HCT116 (cell line): ENCODE results near the gene DTNB. TPM values are rescaled to one million over a fixed set of nuclear protein-coding genes. Genes with fewer than 3 reads are reported as not detected.

ENCODE experiments used
- ATAC-seq: fragments of 200-7000 bp; cut with Tn5 transposase; 2 replicates; pipeline ENCODE4 v1.9.1; 2020; ENCODE audit warnings: mild to moderate bottlenecking, moderate library complexity
- BruUV-seq: library from RNA; stranded (reverse); fragments of 400-500 nt; replicated peaks from 2 replicates; lab custom pipeline; 2021; lab: Mats Ljungman, UMichigan
- CTCF ChIA-PET: fragments of 300-600 bp; sonication (Branson Sonifier 250); formaldehyde crosslinking; loops from one replicate; lab custom pipeline; 2021; ENCODE audit warnings: antibody characterized with exemption; lab: Charles Lee
- POLR2A ChIA-PET: fragments of 300-600, 350-600 bp; sonication (Branson Sonifier 250); formaldehyde crosslinking; loops from one replicate; lab custom pipeline; 2021; ENCODE audit warnings: antibody characterized with exemption; lab: Charles Lee
- RAD21 ChIA-PET, 2 experiments: fragments of 300-600 bp; sonication (Branson Sonifier 250); formaldehyde crosslinking; loops; one replicate each; lab custom pipeline; 2023; ENCODE audit warnings: low total read pairs in 2 of 2; ENCODE audit not compliant: uncharacterized antibody in 2 of 2, unreplicated experiment in 2 of 2, low non-redundant PET in 1 of 2; lab: Charles Lee
- DNase-seq: peaks from one replicate; pipeline ENCODE4 v3.0.0-alpha.2; 2010; ENCODE audit warnings: low read depth, low spot score
- H2AFZ ChIP-seq: fragments of 200-600 bp; shearing (Covaris generic), sonication (generic); 2 replicates; pipeline ENCODE4 v1.6.1; 2017; ENCODE audit warnings: low read depth, mixed run types, mixed read lengths, antibody characterized with exemption, low read length; ENCODE audit not compliant: poor library complexity, severe bottlenecking
- H3K27ac ChIP-seq: 2 replicates; pipeline ENCODE4 v1.5.1; 2012; ENCODE audit warnings: low read depth, low read length
- H3K27me3 ChIP-seq: fragments of 200-600 bp; sonication (generic); 2 replicates; pipeline ENCODE4 v1.6.1; 2016; ENCODE audit warnings: mixed run types, low read length, mixed read lengths; ENCODE audit not compliant: insufficient read depth
- H3K36me3 ChIP-seq, 2 experiments: fragments of 200-500 bp in 1 of 2; fragments of 200-600 bp in 1 of 2; sonication (Bioruptor generic) in 1 of 2; sonication (generic) in 1 of 2; 2 replicates each; pipeline versions ENCODE4 v1.5.1 to v1.6.1; 2014 to 2016; ENCODE audit warnings: low read length in 2 of 2, inconsistent platforms in 1 of 2, mixed read lengths in 1 of 2, mixed run types in 1 of 2; ENCODE audit not compliant: insufficient read depth in 2 of 2, control insufficient read depth in 1 of 2
- H3K4me1 ChIP-seq, 2 experiments: fragments of 200-600 bp in 1 of 2; sonication (generic) in 1 of 2; 2 replicates each; pipeline versions ENCODE4 v1.5.1 to v1.6.1; 2012 to 2017; ENCODE audit warnings: low read length in 2 of 2, inconsistent platforms in 1 of 2, mild to moderate bottlenecking in 1 of 2, mixed read lengths in 1 of 2, mixed run types in 1 of 2, moderate library complexity in 1 of 2; ENCODE audit not compliant: insufficient read depth in 2 of 2, control insufficient read depth in 1 of 2
- H3K4me2 ChIP-seq: fragments of 200-600 bp; sonication (generic); 2 replicates; pipeline ENCODE4 v1.6.1; 2017; ENCODE audit warnings: mixed run types, low read length, mixed read lengths
- H3K4me3 ChIP-seq, 2 experiments: fragments of 200-600 bp in 1 of 2; sonication (generic) in 1 of 2; replicated peaks in 1 of 2; 2 replicates each; pipeline ENCODE4 v1.5.1; 2011 to 2016; ENCODE audit warnings: low read length in 2 of 2, control low read depth in 1 of 2, low read depth in 1 of 2, mild to moderate bottlenecking in 1 of 2, mixed read lengths in 1 of 2, mixed run types in 1 of 2
- H3K79me2 ChIP-seq: fragments of 200-600 bp; sonication (generic); 2 replicates; pipeline ENCODE4 v1.6.1; 2017; ENCODE audit warnings: mild to moderate bottlenecking, mixed run types, low read length, moderate library complexity, mixed read lengths; ENCODE audit not compliant: insufficient read depth
- H3K9ac ChIP-seq: fragments of 200-600 bp; sonication (generic); 2 replicates; pipeline ENCODE4 v1.6.1; 2016; ENCODE audit warnings: low read length, mixed read lengths
- H3K9me2 ChIP-seq: fragments of 200-600 bp; sonication (generic), shearing (Covaris generic); 2 replicates; pipeline ENCODE4 v1.6.1; 2017; ENCODE audit warnings: mixed run types, mild to moderate bottlenecking, moderate library complexity; ENCODE audit not compliant: insufficient read depth
- H3K9me3 ChIP-seq, 2 experiments: fragments of 200-500 bp in 1 of 2; fragments of 200-600 bp in 1 of 2; sonication (Bioruptor generic) in 1 of 2; sonication (generic) in 1 of 2; 2 replicates each; pipeline ENCODE4 v1.6.1; 2014 to 2017; ENCODE audit warnings: low read length in 2 of 2, mixed read lengths in 2 of 2, inconsistent platforms in 1 of 2, low read depth in 1 of 2, mild to moderate bottlenecking in 1 of 2, mixed run types in 1 of 2, moderate library complexity in 1 of 2; ENCODE audit not compliant: control insufficient read depth in 1 of 2, insufficient read depth in 1 of 2
- H4K20me1 ChIP-seq: fragments of 200-600 bp; sonication (generic), shearing (Covaris generic); 2 replicates; pipeline ENCODE4 v1.6.1; 2017; ENCODE audit warnings: mixed run types, mild to moderate bottlenecking, moderate library complexity; ENCODE audit not compliant: insufficient read depth
- CBX3 ChIP-seq: IDR thresholded peaks from 2 replicates; pipeline ENCODE4 v1.6.1; 2012; ENCODE audit warnings: low read depth
- CTCF ChIP-seq, 3 experiments: fragments of 200-600 bp in 1 of 3; sonication (generic) in 1 of 3; IDR thresholded peaks in 2 of 3; conservative IDR thresholded peaks in 1 of 3; 2 replicates each; pipeline ENCODE4 v1.5.1; 2012 to 2017; ENCODE audit warnings: low read depth in 2 of 3, low read length in 2 of 3, antibody characterized with exemption in 1 of 3, borderline replicate concordance in 1 of 3, control low read depth in 1 of 3, mild to moderate bottlenecking in 1 of 3, mixed read lengths in 1 of 3, mixed run types in 1 of 3, moderate library complexity in 1 of 3; ENCODE audit not compliant: insufficient read depth in 1 of 3
- EGR1 ChIP-seq: IDR thresholded peaks from 2 replicates; pipeline ENCODE4 v1.6.1; 2012; ENCODE audit warnings: low read depth
- ELF1 ChIP-seq: IDR thresholded peaks from 2 replicates; pipeline ENCODE4 v1.6.1; 2012; ENCODE audit warnings: low read depth, borderline replicate concordance
- EZH2 ChIP-seq: fragments of 200-600 bp; sonication (generic); IDR thresholded peaks from 2 replicates; pipeline ENCODE4 v1.6.1; 2017; ENCODE audit warnings: antibody characterized with exemption, mixed run types
- EZH2phosphoT487 ChIP-seq: fragments of 200-600 bp; IDR thresholded peaks from 2 replicates; pipeline ENCODE4 v1.6.1; 2018; ENCODE audit warnings: antibody characterized with exemption, borderline replicate concordance
- FOSL1 ChIP-seq: IDR thresholded peaks from 2 replicates; pipeline ENCODE4 v1.6.1; 2012; ENCODE audit warnings: low read depth
- MAX ChIP-seq: IDR thresholded peaks from 2 replicates; pipeline ENCODE4 v1.6.1; 2012
- POLR2A ChIP-seq: IDR thresholded peaks from 2 replicates; pipeline ENCODE4 v1.7.0; 2011; ENCODE audit warnings: borderline replicate concordance; ENCODE audit not compliant: insufficient read depth, insufficient read length; ENCODE audit errors: extremely low read depth
- REST ChIP-seq: IDR thresholded peaks from 2 replicates; pipeline ENCODE4 v1.6.1; 2012; ENCODE audit warnings: low read depth
- SIN3A ChIP-seq: IDR thresholded peaks from 2 replicates; pipeline ENCODE4 v1.6.1; 2012; ENCODE audit warnings: low read depth
- SP1 ChIP-seq: IDR thresholded peaks from 2 replicates; pipeline ENCODE4 v1.6.1; 2012; ENCODE audit warnings: low read depth
- TCF7L2 ChIP-seq: IDR thresholded peaks from 2 replicates; pipeline ENCODE4 v1.7.0; 2011; ENCODE audit warnings: borderline replicate concordance, inconsistent platforms; ENCODE audit not compliant: insufficient read depth, insufficient read length; ENCODE audit errors: extremely low read depth
- YY1 ChIP-seq: IDR thresholded peaks from 2 replicates; pipeline ENCODE4 v1.6.1; 2011; ENCODE audit warnings: low read length, low read depth, moderate library complexity, mild to moderate bottlenecking; ENCODE audit not compliant: insufficient replicate concordance; ENCODE audit errors: extremely low read depth
- ZFX ChIP-seq: fragments of 450-650 bp; IDR thresholded peaks from 2 replicates; pipeline ENCODE4 v1.6.1; 2017
- ZNF274 ChIP-seq: fragments of 200-500 bp; sonication (Bioruptor generic); IDR thresholded peaks from 2 replicates; pipeline ENCODE4 v1.6.1; 2014; ENCODE audit warnings: mild to moderate bottlenecking, low read depth, low read length, inconsistent platforms
- intact Hi-C: fragments of 100-400 bp; cut with micrococcal nuclease; formaldehyde crosslinking; loops from 2 replicates; pipeline ENCODE4 v1.10.0; 2022
- total RNA-seq: library from RNA; stranded (reverse); gene quantifications from one replicate; pipeline ENCODE4 v1.2.1, GENCODE V29; 2021; ENCODE audit not compliant: unreplicated experiment
- TF ChIP-seq, protein P1 (sequence below): IDR thresholded peaks from 2 replicates; pipeline ENCODE4 v1.6.1; 2012

DTNB gene
- total RNA-seq, 1 experiment from 2014 or later: 30.2 TPM

- TF ChIP-seq REST (no peak), ZNF274 (no peak), EZH2phosphoT487 (no peak), POLR2A (no peak)
Measured at GRCh38 chr2:25587361-25587760, 86.0 kb downstream of the DTNB start (continued).

- Histone ChIP-seq H3K27ac (no peak overlapping the region), H3K4me2 (no peak overlapping the region), H3K9me3 (no peaks in the 10 kb centered on the region), H2AFZ (no peak overlapping the region), H3K9ac (no peak overlapping the region), H3K9me2 (no peaks in the 10 kb centered on the region), H3K79me2 (no peaks in the 10 kb centered on the region), H3K27me3 (no peaks in the 10 kb centered on the region), H3K4me3 (no peak overlapping the region), H4K20me1 (no peaks in the 10 kb centered on the region), H3K36me3 (no peaks in the 10 kb centered on the region), H3K4me1 (no peaks in the 10 kb centered on the region)
- CTCF ChIA-PET: no interaction called here
- intact Hi-C loops: no loop called here
- TF ChIP-seq SIN3A (no peak), CBX3 (no peak), EGR1 (no peak), ZFX (no peak), SP1 (no peak), TCF7L2 (no peak), YY1 (no peak), ELF1 (no peak), MAX (no peak), EZH2phosphoT487 (no peak), FOSL1 (no peak), EZH2 (no peak), CTCF (IDR thresholded peaks at IDR 0.05 in 2 of 3, conservative IDR thresholded peaks at IDR 0.05 in 1 of 3; ENCODE audit: borderline replicate concordance in 1 of 3, insufficient read depth in 1 of 3, low read depth in 2 of 3, low read length in 2 of 3) (no peak), ZNF274 (no peak), POLR2A (no peak)
- TF ChIP-seq, protein P1, sequence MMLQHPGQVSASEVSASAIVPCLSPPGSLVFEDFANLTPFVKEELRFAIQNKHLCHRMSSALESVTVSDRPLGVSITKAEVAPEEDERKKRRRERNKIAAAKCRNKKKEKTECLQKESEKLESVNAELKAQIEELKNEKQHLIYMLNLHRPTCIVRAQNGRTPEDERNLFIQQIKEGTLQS: no peak
- DNase-seq: no peak
- BruUV-seq: no TSS peak
- POLR2A ChIA-PET: no interaction called here
- RAD21 ChIA-PET: no interaction called here
- ATAC-seq: no peak
Measured at GRCh38 chr2:25586726-25587144, 86.6 kb downstream of the DTNB start.
